PFSK-1 (cell line): ENCODE results near the gene RASGRF1.

Experiments used
- POLR2AphosphoS5 ChIP-seq: IDR thresholded peaks from 2 replicates; pipeline ENCODE4 v1.6.1; 2012; ENCODE audit warnings: low read depth, mild to moderate bottlenecking, control low read depth, low read length, moderate library complexity
- TAF1 ChIP-seq: IDR thresholded peaks from 2 replicates; pipeline ENCODE4 v1.6.1; 2012; ENCODE audit warnings: low read length, control low read depth, borderline replicate concordance; ENCODE audit not compliant: insufficient read depth
- TF ChIP-seq, protein P1 (sequence below), 2 experiments: IDR thresholded peaks; 2 replicates each; pipeline versions ENCODE4 v1.6.1 to v1.8.0; 2011 to 2012; ENCODE audit warnings: low read depth in 2 of 2, low read length in 2 of 2, control low read depth in 1 of 2, inconsistent platforms in 1 of 2, mild to moderate bottlenecking in 1 of 2, moderate library complexity in 1 of 2; ENCODE audit not compliant: insufficient read depth in 1 of 2

GRCh38 chr15:79018960-79019359, 71.6 kb downstream of the RASGRF1 start:
- TF ChIP-seq TAF1 (no peak), POLR2AphosphoS5 (no peak)
- TF ChIP-seq, protein P1, sequence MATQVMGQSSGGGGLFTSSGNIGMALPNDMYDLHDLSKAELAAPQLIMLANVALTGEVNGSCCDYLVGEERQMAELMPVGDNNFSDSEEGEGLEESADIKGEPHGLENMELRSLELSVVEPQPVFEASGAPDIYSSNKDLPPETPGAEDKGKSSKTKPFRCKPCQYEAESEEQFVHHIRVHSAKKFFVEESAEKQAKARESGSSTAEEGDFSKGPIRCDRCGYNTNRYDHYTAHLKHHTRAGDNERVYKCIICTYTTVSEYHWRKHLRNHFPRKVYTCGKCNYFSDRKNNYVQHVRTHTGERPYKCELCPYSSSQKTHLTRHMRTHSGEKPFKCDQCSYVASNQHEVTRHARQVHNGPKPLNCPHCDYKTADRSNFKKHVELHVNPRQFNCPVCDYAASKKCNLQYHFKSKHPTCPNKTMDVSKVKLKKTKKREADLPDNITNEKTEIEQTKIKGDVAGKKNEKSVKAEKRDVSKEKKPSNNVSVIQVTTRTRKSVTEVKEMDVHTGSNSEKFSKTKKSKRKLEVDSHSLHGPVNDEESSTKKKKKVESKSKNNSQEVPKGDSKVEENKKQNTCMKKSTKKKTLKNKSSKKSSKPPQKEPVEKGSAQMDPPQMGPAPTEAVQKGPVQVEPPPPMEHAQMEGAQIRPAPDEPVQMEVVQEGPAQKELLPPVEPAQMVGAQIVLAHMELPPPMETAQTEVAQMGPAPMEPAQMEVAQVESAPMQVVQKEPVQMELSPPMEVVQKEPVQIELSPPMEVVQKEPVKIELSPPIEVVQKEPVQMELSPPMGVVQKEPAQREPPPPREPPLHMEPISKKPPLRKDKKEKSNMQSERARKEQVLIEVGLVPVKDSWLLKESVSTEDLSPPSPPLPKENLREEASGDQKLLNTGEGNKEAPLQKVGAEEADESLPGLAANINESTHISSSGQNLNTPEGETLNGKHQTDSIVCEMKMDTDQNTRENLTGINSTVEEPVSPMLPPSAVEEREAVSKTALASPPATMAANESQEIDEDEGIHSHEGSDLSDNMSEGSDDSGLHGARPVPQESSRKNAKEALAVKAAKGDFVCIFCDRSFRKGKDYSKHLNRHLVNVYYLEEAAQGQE (IDR thresholded peaks at IDR 0.05; ENCODE audit: insufficient read depth in 1 of 2, low read depth in 2 of 2, low read length in 2 of 2), result no peak
